HG02970 (cell line): ENCODE results near the gene CNTNAP2.

Experiments
- ATAC-seq: cut with Tn5 transposase; IDR thresholded peaks from one replicate; pipeline ENCODE4 v1.9.1; 2021; ENCODE audit warnings: mild to moderate bottlenecking, moderate library complexity, moderate number of reproducible peaks; ENCODE audit not compliant: unreplicated experiment, low FRiP score

Gene CNTNAP2

DNA sequence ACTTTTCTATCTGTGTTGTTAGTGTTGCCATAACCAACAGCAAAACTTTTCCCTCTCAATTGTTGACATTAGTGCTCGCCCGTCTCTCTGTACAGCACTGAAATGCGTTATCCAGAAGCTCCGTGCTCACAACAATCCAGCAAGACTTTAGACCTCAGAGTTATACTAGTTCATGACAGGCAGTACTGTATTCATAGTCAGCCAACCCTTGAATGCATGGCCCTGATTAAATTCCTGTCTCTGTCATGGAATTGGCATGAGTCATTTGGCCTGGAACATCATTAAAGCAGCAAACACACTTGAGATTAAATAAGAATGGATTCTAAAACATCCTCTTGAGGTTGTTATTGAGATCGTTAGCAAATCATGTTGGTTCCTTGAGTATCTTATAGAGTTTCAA lies 2068.4 kb downstream of the CNTNAP2 start:
- no peak for ATAC-seq

GRCh38 chr7:148187471-148187870 lies 2070.9 kb downstream of the CNTNAP2 start:
- ATAC-seq, result no peak

DNA sequence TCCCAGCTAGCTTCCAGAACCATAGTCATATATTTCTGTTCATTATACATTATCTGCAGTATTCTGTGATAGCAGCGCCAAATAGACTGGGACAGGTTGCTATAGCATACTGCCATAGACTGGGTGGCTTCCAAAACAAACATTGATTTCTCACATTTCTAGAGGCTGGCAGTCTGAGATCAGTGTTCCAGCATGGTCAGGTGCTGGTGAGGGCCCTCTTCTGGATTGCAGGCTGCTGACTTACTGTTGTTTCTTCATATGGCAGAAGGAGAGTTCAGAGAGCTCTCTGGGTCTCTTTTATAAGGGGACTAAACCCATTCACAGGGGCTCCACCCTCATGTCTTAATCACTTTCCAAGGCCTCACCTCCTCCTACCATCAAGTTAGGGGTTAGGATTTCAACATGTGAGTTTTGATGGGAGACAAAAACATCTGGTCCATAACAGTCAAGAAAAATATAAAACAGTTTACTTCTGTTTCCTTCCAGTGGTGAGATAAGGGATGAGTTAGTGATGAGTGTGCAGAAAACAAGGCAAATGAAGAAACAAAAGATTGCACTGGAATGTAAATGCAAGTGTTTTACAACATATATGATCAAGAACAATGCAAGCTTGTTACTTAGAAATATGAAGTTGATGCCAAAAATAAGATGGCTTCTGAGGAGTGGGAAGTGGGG lies 2074.9 kb downstream of the CNTNAP2 start:
- no peak for ATAC-seq

- no peak for ATAC-seq
These were observed 2075.9 kb downstream of the CNTNAP2 start for GRCh38 chr7:148192491-148192890.

GRCh38 chr7:148201992-148202391 lies 2085.4 kb downstream of the CNTNAP2 start:
- no peak for ATAC-seq

DNA sequence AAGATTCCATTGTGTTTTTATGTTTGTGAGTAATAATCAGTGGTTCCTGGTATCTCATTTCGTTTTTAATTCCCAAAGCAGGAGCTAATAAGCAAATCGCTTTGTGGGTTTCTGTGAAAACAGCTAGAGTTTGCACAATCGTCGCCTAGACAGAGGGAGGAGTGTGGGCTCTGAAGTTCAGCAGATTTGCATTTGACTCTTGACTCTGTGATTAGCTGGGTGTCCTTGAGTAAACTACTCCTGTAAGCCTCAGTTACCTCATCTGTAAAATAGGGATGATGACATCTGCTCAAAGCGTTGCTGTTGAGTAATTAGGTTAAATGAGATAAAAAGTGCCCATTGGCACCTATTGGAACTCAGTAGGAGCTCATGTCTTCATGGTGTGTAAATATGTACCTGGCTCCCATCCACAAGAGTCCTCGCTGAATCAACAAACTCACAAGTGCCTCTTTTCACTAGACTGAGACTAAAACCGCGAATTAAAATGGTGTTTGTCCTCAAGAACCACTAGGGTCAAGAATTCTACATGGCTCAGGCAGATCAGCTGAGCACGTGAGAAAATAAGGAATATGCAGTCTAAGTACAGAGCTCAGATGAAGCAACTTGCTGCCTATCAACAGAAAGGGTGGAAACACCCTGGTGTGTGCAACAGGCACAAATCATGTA lies 2088.2 kb downstream of the CNTNAP2 start:
- ATAC-seq, result no peak

DNA sequence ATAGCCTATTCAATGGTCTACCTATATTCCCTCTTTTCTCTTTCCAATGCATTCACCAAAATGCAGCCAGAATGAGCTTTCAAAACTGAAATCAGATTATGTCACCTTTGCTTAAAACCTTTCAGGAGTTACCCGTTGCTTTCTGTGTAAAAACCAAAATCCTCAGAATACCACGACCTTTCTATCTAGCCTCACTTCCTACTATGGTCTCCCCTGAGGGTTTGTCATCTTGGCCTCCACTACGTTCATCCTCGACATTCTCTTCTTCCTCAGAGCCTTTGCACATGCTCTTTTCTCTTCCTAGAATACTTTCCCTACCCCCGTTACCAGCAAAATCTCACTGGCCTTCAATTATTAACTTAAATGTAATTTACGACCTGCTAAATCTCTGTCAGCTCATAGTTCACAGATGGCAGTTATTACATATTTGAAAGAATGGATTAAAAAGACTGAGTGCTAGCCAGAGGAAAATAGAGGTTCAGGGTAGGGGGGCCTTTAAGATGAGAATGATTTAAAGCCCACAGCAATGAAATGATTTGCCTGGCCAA lies 2093.1 kb downstream of the CNTNAP2 start:
- ATAC-seq, result no peak

GRCh38 chr7:148210804-148211325 lies 2094.3 kb downstream of the CNTNAP2 start:
- no peak for ATAC-seq

GRCh38 chr7:148211740-148212151 lies 2095.1 kb downstream of the CNTNAP2 start:
- ATAC-seq, result no peak

- no peak for ATAC-seq
These were observed 2096.1 kb downstream of the CNTNAP2 start for GRCh38 chr7:148212731-148213130.

DNA sequence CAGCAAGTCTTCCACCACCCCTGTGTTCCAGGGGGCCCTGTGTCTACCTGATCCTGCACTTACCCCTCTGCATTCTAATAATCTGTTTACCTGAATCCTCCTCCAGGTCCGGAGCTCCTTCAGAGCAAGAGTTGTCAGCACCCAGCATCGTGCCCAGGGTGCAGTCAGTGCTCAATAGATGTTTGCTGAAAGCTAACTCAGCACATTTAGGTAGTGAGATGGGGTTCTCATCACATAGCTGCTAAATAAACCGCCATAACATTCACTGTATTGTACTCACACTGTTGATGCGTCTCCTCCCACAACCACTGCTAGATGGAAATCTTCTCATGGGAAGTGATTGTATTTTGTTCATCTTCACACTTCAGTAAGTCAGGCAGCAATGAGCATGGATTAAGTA lies 2097.5 kb downstream of the CNTNAP2 start:
- no peak for ATAC-seq

- ATAC-seq, result no peak
These were observed 2102.0 kb downstream of the CNTNAP2 start for GRCh38 chr7:148218603-148219002.

GRCh38 chr7:148222721-148223120 lies 2106.1 kb downstream of the CNTNAP2 start:
- no peak for ATAC-seq

- no peak for ATAC-seq
These were observed 2106.6 kb downstream of the CNTNAP2 start for GRCh38 chr7:148223160-148223559.

DNA sequence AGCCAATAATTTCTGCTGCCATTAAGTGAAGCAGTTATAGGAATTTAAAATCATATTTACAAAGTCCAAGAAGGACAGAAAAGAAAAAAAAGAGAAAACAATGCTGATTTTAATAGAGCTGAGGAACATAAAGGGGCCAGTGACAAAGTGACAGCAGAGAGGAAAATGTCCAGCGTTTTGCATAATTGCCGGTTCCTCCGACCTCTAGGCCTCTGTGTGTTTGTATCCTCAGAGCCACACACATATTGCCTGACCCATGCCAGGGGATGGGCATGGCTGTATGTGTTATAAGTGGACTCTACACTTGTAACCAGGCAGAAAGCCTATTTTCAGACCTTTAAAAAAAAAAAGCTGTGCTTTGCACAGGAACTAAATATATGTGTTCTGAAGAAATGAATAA lies 2107.1 kb downstream of the CNTNAP2 start:
- ATAC-seq, result no peak

DNA sequence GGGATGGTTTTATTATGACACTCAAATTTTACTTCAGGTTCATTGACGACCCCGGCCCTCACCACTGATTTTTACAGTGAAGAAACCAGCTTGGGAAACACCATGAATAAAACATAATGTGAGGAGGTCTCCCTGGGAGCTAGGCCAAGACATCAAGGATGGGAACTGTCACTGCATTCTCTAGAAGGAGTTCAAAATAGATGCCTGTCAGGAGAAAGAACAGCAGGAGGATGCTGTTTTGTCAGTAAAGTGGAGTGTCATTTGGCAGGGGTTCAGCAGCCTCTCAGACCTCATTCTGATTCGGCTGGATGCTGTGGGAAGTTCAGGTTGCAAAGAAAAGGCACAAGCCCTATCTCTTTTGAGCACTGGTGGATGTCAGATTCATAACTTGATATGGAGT lies 2113.7 kb downstream of the CNTNAP2 start:
- ATAC-seq, result no peak

DNA sequence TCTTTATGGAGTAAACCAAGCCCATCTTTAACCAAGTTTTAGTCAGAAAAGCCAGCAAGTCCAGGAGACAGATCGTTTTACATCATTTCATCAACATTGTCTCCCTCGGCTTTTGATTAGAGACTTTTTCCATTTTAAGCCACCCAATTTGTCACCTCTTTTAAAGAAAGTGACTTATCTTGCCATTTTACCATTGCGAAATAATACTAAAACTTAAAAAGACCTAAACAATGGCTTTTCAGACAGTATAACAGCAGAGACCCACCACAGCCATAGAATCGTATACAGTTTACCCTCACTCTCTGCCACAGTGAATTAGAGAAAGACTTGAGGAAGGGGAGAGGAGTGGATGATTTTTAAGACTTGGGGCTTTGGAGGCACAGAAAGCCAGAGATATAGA lies 2114.3 kb downstream of the CNTNAP2 start:
- no peak for ATAC-seq

GRCh38 chr7:148232784-148233183 lies 2116.2 kb downstream of the CNTNAP2 start:
- ATAC-seq, result no peak

DNA sequence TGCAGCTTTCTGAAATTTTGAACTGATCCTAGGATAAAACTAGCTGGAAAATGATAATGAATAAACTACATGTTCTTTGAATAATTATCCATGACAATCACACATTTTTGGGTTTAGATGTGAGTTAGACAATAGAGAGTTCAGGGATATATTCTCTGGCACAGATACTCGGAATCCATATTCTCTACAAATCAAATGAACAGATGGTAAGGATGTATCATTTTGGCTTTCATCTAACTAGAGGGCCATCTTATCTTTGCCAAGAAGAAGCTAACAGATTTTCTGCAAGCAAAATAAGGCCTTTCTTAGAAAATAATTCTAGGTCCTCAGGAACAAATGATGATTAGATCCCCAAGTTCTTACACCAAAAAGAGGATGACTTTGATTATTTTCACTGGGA lies 2118.1 kb downstream of the CNTNAP2 start:
- ATAC-seq, result no peak

GRCh38 chr7:148238761-148239325 lies 2122.2 kb downstream of the CNTNAP2 start:
- ATAC-seq, result no peak

DNA sequence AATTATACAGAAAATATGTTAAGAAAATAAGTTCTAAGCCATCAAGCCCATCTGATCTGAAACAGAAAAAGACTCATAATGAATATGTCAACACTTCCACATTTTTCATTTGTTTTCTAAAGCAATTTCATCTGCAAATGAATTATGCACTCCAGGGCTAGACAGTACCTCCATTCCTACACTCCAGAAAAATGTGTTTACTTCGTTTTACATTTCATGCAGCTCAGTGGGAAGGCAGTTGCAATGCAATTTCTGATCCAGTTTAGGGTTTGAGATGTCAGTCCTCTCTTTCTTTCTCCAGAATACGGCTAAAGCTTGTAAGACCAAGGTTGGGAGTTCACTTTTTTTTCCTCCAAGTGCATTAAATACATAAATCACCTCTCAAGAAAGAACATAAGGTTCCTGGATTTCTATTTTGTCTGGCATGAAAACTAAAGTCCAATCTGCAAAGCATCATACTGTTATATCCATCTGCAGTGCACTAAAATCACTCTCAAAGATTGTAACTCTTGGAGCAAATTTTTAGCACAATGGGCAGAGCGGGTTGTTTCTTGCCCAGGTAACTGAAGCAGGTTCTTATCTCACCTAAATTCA lies 2125.2 kb downstream of the CNTNAP2 start:
- ATAC-seq, result no peak
